Tongue (tissue), 2 donors: ENCODE data around the gene RNU6-1. TPM values are rescaled to one million over a fixed set of nuclear protein-coding genes. Genes with fewer than 3 reads are reported as not detected.

Source experiments
- DNase-seq: peaks from one replicate; pipeline ENCODE4 v3.0.0-alpha.2; 2015
- total RNA-seq: library from RNA; depleted of rRNA; stranded (reverse); fragments of >200 nt; gene quantifications from one replicate; pipeline ENCODE4 v1.2.3, GENCODE V29; 2014

RNU6-1 gene
- total RNA-seq, 1 donor from 2014 or later: not detected

DNA sequence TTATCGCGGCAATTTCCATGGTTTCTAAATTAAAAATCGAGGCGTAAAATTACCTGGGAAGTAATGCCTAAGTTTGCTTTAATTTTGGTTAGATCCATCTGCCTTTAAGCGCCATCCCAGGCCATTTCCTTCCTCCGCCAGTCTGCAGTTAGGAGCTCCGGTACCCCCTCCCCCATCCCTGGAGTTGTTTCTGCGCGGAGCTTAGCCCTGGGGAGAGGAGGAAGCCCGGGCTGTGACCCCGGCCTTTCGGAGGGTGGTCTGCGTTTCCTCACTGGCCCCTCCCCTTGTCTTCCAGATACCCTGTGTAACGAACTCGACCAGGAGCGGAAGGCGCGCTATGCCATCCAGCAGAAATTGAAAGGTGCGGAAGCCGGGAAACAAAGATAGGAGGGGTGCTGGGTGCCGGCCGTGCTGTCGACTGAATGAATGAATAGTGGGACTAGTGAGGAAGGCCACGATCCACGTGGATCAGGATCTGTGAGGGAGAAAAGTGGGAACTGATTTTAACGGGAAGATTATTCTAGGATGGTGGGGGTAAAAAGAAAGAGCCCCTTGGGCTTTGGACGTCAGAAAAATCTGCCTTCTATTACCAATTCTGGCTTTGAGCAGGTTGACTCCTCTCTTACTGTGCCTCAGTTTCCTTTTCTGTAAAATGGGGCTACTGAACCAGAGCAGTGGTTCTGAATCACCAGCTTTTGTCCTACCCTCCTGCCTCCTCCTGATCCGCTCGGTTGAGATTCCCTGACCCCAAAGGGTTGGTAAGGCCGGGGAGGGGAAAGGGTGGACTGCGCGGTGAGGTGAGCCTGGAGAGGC, 6.7 kb downstream of the RNU6-1 start:
- no peak for DNase-seq

DNA sequence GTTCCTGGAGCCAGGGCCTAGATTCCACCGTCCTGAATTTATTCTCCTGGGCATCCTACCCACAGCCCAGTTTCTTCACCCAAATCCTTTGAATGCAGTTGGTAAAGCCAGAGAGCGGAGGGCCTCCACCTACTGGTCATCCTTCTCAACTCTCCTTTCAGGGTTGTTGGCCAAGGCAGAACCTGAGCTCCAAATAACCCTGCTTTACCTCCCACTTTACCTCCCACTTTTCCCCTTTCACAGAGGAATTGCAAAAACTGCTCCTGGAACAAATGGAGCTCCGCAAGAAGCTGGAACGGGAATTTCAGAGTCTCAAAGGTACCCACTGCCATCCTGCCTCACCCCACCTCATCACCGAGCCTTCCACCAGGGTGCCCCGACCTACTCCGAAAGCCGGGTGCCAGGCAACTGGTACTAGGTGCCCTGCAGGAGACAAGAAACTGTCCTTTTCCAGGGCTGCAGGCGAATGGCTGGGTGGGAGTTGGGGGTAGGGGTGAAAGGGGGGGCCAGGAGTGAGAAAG, 7.8 kb downstream of the RNU6-1 start:
- no peak for DNase-seq

DNA sequence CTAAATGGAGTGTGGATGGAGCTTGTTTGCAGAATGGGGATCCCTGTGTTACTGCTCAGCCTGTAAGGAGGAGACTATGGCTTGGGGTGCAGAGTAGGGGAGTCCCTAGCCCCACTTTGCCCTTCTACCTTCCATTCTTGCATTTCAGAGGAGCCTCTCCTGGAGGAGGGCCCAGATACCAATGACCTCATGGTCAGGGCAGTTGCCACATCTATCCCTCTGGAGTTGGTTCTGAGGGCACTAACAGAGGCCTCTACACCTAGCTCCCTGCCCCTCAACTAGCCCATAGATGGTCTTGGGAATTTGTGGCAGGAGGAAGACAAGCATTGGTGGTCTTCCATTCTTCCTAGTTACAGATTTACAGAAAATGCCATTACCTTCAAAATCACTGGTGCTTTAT, 8.5 kb downstream of the RNU6-1 start:
- no peak for DNase-seq

DNA sequence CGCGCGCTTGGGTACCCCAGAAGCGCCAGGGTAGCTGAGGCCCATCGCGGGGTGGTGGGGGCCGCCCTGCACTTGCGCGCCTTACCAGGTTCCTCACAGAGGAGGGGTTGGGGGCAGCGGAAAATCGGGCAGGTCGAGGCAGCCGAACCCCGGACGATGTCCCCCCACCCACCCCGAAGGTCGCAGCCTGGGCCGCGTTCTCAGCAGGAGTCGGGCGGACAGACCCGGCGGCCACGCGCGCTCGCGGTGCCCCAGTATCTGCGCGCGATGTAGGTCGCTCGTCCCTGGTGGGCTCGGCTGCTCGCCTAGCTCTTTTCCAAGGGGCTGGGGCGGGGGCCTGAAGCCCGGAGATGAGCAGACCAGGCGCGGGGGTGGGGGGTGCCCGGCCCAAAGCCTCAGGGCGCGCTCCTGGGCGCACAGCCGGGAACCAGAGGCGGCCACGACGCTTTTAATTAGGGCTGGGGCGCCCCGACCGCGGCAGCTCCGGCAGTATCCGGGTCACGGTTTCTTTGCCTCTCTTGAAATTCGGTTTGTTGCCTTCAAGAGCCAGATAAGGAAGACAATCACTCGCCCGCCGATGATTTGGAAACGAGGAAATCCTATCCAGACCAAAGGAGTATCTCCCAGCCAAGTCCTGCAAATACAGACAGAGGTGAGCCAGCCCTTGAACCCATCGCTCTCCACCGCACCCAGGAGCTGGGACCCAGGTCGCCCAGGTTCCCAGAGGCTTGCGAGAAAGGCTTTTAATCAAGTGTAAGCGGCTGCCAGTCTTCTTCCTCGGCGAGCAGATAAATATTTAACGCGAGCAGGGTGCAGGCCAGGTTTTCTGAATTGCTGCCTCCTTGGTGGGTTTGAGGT, 10.0 kb downstream of the RNU6-1 start:
- DNase-seq: no peak

DNA sequence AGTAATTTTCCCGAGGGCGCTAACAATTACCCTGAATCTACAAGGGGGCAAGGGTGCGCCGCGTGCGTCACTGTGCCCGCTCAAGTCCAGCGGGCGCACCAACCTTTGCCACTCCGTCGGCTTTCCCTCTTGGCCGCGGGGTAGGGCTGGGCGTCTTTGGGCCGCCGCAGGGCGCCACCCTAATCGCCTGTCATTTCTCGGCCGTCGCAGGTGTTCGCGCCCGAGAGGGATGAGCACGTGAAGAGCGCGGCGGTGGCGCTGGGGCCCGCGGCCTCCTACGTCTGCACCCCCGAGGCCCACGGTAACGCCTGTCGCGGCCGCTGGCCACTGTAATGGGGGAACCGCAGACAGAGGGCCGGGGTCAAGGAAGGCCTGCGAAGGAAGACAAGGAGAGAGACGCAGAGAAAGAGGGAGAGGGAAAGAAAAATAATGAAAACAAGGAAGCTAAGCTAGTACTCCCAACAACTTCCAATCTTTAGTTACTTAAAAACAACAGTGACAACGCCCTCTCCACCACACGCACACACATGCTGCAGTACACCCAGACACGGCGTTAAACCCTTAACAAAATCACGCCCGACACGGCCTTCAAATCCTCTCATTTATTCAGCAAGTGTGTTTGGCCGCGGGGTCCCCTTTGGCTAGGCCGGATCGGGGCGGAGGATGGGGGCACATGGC, 10.7 kb downstream of the RNU6-1 start:
- DNase-seq: no peak

DNA sequence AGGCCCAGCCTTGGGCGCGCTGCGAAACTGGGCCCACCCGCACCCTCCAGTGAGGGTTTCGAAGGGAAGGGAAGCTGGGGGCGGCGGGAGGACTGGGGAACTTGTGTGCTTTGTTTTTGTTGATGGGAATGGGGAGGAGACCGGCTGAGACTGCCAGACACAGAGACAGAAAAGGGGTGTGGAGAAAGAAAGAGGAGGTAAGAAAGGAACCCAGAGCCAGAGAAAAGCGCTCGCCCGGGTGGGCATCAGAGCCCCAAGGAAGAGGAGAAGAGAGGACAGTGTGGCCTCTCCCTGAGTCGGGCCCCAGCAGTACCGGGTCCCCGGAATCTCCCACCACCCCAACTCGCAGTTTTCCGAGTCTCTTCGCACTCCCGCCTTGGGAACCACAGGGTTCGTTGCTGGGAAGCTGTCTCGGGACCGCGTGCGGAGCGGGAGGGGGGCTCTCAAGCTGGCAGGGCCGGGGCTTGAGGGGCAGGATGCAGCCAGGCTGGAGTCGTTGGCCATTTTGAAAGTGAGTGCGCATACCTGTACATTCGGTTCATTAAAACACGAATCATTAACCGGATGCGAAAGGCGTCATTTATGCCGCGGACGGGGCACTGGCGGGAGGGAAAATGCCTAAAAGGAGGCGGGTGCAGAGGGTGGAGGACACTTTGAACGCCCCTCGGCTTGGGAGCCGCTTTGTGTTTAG, 11.4 kb downstream of the RNU6-1 start:
- no peak for DNase-seq

DNA sequence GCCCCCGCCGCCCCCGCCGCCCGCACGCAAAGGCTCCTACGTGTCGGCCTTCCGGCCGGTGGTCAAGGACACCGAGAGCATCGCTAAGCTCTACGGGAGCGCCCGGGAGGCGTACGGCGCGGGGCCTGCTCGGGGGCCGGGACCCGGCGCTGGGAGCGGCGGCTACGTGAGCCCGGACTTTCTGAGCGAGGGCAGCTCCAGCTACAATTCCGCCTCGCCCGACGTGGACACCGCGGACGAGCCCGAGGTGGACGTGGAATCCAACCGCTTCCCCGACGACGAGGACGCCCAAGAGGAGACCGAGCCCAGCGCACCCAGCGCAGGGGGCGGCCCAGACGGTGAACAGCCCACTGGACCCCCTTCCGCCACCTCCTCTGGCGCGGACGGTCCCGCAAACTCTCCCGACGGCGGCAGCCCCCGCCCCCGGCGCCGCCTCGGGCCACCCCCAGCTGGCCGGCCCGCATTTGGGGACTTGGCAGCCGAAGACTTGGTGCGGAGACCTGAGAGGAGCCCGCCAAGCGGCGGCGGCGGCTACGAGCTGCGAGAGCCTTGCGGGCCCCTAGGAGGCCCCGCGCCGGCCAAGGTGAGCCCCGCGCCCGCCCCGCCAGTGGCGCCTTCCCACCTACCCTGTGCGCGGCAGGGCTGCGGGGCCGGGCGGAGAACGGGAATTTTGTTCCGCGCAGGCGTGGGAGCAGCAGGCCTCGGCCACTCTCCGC, 12.1 kb downstream of the RNU6-1 start:
- DNase-seq: no peak

DNA sequence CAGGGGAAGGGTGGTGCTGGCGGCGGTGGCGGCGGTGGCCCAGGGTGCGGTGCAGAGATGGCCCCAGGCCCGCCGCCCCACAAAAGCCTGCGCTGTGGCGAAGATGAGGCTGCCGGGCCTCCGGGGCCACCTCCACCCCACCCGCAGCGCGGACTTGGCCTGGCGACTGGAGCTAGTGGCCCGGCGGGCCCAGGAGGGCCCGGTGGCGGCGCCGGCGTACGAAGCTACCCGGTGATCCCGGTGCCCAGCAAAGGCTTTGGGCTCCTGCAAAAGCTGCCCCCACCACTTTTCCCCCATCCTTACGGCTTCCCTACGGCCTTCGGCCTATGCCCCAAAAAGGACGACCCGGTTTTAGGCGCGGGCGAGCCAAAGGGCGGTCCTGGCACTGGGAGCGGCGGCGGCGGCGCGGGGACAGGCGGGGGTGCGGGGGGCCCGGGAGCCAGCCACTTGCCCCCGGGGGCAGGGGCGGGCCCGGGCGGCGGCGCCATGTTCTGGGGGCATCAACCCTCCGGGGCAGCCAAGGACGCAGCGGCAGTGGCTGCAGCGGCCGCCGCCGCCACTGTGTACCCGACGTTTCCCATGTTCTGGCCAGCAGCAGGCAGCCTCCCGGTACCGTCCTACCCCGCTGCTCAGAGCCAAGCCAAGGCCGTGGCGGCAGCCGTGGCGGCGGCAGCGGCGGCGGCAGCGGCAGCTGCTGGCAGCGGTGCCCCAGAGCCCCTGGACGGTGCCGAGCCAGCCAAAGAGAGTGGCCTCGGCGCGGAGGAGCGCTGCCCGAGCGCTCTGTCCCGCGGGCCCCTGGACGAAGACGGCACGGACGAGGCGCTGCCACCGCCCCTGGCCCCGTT, 12.9 kb downstream of the RNU6-1 start:
- no peak for DNase-seq

DNA sequence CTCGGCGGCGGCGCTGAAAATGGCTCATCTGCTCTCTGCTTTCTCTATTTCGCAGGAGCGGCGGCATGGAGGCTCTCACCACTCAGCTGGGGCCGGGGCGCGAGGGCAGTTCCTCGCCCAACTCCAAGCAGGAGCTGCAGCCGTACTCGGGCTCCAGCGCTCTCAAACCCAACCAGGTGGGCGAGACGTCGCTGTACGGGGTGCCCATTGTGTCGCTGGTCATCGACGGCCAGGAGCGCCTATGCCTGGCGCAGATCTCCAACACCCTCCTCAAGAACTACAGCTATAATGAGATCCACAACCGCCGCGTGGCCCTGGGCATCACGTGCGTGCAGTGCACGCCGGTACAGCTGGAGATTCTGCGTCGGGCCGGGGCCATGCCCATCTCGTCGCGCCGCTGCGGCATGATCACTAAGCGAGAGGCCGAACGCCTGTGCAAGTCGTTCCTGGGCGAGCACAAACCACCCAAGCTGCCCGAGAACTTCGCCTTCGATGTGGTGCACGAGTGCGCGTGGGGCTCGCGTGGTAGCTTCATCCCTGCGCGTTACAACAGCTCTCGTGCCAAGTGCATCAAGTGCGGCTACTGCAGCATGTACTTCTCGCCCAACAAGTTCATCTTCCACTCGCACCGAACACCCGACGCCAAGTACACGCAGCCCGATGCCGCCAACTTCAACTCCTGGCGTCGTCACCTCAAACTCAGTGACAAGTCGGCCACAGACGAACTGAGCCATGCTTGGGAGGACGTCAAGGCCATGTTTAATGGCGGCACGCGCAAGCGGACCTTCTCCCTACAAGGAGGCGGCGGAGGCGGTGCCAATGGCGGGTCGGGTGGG, 13.7 kb downstream of the RNU6-1 start:
- no peak for DNase-seq

DNA sequence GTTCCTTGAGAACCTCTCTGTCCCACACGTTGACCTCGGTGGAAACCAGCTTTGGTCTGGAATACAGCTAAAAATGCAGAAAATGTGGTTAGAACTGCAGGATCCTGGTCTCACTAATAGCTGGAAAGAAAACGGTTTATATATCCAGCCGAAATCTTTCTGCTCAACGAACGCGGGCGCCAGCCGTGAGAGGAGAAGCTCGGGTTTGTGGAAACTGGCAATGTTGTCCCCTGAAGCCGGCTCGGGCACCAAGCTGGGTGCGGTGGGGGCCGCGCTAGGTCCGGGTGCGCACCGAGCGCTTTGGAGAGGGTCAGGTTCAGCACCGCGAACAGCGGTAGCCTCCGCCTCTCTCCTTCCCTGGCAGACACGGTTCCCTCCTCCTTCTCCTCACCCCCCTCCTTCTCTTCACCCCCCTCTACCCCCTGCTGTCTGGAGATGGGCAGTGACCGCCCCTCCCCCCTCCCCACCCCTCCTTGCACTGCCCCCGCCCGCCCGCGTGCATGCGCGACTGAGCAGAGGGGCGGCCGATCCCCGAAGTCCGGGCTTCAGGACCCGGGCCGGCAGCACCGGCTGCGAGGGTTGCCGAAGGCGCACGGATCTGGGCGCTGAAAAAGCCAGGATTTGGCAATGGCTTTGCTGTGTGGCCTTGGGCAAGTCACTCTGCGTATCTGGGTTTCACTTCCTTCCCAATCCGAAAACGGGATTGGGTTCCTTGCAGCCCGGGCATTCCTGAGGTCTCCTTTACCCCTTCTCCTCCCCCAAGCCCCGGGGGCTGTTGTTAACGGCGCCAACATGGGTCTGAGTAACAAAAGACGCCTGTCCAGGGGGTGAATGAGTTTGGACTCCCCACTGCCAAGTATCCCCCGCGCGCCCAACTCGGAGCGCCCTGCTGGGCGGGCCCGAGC, 14.6 kb downstream of the RNU6-1 start, which contains the start of gene SKOR1:
SKOR1 (plus strand) TSS at position 534 of the 905 bp plus-strand sequence; CDS start at position 628, 94 bp downstream.
- DNase-seq: no peak

DNA sequence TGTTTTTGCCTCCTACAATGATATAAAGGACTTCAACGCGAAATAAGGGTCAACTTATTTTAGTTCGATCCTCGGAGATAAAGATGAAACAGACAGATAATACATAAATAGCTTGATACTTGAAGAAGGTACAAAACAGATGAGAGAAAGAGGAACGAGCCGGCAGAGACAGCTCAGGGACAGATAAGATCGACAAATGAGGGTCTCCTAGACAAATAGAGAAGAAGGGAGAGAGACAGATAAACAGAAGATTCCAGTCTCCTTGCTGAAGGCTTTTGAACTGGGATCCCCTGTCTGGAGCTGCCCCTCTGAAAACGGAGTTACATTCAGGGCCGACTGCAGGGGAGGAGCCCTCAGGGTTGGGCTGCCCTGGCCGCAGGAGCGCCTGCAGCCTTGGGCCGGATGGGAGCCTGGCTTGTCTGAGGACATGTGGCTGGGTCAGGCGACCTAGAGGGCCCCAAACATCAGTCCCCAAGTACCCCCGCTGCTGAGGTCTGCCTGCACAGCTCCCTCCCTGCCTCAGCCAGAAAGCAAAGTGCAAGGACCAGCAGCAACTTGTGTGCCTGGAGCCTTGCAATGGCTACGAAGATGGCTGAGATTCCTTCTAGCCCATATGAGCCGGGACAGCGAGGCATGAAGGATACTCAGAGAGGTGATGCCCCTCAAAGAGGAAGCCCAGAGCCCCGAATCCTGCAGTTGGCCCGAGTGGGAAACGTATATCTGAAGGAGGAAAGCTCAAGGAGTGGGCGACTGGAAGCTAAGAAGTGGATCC, 15.5 kb downstream of the RNU6-1 start:
- no peak for DNase-seq

DNA sequence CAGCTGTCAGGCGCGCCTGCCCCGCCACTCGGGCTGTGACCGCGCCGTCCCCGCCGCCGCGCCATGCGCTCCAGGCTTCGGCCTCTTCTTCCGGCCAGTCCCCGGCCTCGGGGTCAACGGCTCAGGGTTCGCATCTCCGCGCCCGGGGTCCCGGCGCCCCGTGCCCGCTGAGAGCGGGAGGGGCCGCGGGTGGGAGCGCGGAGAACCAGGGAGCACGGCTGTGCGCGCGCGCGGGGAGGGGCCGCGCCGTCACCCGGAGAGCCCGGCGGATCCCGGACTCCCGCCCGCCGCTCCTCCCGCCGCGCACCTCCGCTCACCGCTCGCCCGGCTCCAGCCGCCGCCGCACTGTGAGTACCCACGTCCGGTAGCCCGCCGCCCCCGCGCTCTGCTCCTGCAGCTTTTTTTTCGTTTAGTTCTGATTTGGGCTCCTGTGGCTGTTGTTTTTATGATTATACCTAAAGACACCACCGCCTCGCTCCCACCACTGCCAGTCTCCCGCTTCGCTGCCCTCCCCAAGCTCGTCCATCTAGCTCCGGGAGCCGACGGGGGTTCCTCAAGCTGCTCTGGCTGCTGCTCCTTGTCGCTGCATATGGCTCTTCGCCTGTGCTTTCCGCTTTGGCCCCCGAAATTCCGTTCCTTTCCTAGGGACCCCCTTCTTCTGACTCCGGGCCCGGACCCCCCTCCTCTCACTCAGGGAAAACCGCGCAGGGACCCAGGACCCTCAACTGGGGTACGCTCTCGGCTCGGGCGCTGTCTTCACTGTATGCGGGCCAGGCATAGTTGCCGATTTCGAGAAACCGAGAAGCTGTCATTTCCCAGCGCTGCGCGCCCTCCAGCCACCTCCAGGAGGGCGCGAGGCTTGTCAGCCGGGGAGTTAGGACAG, 16.3 kb downstream of the RNU6-1 start:
- DNase-seq: no peak

DNA sequence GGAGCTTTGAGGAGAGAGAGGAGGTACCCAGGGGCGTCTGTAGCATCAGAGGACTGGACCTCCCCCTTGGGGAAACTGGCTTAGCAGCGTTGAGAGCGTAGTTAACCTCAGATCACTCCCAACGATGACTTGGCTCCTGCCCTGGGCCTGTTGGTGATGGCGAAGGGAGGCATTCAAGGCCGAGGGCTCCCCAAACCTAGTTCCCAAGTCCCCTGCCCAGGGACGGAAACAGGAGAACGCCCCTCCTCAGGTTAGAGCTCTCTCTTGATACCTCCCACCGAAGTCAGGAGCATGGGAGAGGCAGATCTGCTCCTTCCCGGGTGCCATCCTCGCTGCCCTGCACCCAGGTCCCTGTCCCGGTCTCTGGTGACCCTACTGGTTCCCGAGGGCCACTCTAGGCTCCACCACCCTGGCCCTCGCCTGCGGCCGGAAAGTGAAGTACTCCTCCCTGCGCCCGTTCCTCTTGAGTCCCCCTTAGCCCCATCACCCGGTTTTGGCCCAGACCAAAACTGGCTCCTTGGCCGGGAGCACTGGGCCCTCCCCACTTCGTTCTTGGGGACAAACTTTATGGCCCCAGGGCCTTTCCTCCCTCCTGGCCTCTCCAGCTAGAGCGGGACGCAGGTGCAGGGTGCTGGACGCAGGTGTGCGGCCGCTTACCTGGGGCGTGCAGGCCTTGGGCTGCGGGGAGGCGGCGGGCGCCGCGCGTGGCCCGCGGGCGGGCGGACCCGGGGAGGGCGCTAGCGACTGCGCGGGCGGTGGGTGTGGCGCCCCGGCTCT, 17.1 kb downstream of the RNU6-1 start:
- no peak for DNase-seq

DNA sequence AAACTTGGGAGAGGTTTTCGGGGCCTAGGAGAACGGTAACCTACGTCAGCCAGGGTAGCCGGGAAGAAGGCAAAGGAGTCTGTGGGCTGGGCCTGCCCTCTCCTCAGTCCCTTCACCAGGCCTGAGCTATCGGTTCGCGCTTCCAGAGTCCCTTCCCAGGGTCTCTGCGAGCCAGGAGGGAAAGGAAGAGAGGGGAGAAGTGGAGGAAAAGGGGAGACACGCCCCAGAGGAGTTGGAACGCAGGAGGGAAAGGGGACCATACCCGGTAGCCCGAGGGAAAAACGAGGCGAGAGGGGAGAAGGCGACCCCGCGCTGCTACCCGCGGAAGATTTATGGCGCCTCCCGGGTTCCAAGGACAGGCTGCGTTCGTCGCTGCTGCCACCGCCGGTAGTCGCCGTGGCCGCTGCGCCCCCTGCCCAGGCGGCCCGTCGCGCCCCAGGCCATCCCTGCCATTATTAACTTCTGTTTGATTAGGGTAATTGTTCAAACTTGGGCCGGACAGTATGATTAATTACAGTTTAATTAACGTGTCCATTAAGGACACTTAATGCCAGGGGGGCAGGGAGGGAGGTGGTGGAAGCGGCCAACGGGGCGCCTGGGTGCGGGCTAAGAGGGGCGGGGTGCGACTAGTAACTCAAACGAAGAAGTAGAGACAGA, 17.9 kb downstream of the RNU6-1 start:
- no peak for DNase-seq
